Measurements from ENCODE around the gene LZTR1. TPM values are rescaled to one million over a fixed set of nuclear protein-coding genes. Genes with fewer than 3 reads are reported as not detected.
"Not testable (repeated sequence)": the region's sequence is repeated elsewhere in the genome, so short reads cannot be mapped to it uniquely, and the experiment has no call there.

LZTR1 gene
- total RNA-seq, 1 experiment from 2014 or later = 39.9 TPM

DNA sequence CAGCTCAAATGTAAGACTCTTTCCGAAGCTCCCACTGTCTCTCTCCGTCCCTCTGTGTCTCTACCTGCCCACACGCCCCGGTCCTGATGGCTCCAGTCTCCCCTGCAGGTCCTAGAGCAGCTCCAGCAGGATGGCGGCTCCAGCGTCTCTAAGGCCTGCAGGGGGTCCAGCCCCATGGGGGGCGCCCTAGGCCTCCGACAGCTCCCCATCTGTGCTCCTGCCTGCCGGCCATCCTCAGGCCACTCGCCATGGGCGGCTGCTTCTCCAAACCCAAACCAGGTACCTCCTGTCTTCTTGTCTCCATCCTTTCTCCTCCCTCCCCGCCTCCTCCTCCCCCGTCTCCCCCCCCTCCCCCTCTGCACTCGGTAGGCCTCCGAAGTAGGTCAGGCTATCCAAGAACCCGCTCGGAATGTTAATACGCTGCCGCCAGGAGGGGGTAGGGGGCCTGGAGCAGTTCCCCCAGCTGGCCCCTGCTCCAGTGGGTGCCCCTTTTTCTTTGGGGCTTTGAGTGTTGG, 14.3 kb upstream of the LZTR1 start:
- DNase-seq = no peak
- Histone ChIP-seq H3K9me3 (replicated peaks) (no peaks in the 10 kb centered on the region), H3K27me3 (peaks cover 22% of the 10 kb centered on the region; the same call in 1 of the 2 replicates), H3K4me3 (no peak overlapping the region), H3K4me1 (no peaks in the 10 kb centered on the region), H3K36me3 (no peaks in the 10 kb centered on the region), H3K27ac (no peak overlapping the region)

- H3K4me1 ChIP-seq = no peaks in the 10 kb centered on the region
- no peak overlapping the region for H3K4me3 ChIP-seq
- no peaks in the 10 kb centered on the region for H3K9me3 ChIP-seq (replicated peaks)
- DNase-seq = no peak
- peaks cover 22% of the 10 kb centered on the region; the same call in 1 of the 2 replicates for H3K27me3 ChIP-seq
- H3K36me3 ChIP-seq = no peaks in the 10 kb centered on the region
- H3K27ac ChIP-seq = no peak overlapping the region
Measured at GRCh38 chr22:20968281-20968977, 13.7 kb upstream of the LZTR1 start.

DNA sequence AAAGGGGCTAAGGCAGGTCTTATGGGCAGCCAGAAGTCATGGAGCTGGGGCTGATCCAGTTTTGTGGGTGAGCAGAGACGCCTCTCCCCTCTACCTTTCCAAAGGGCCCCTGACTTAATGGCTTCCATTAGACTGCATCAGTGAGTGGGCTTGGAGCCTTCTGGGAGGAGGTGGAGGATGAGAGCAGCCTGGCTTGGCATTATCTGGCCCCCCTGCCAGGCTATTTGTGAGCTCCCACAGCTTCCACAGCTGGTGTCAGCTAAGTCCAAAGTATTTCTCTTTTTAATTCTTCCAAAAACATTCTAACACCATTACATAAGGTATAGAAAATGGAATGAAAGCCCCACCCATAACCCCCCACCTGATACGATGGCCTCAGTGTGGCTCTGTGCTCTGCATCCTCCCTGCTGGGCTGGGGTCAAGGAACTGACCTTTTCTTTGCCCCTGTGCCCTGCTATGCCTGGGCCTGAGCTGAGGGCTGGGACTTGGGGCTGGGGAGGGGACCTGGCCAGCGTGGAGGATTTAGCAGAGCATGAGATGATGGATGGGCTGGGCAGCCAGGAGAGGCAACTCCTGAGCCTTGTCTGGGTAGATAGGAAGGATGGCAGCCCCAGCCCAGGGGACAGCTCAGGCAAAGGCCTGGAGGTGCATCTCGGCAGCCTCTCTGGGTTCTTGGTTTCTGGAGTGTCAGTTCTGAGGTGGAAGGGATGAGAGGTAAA, 11.0 kb upstream of the LZTR1 start:
- H3K4me3 ChIP-seq = no peak overlapping the region

GRCh38 chr22:20972014-20972694, 9.9 kb upstream of the LZTR1 start:
- H3K4me3 ChIP-seq; H3K27ac ChIP-seq; H3K27me3 ChIP-seq; DNase-seq; H3K9me3 ChIP-seq (replicated peaks); H3K4me1 ChIP-seq; H3K36me3 ChIP-seq: not testable (repeated sequence)

More for the DNA sequence above, 11.0 kb upstream of the LZTR1 start:
- H3K36me3 ChIP-seq = no peaks in the 10 kb centered on the region
- H3K27ac ChIP-seq = no peak overlapping the region
- no peaks in the 10 kb centered on the region for H3K9me3 ChIP-seq (replicated peaks)
- DNase-seq = no peak
- no peaks in the 10 kb centered on the region for H3K4me1 ChIP-seq
- peaks cover 11% of the 10 kb centered on the region; the same call in 1 of the 2 replicates for H3K27me3 ChIP-seq

DNA sequence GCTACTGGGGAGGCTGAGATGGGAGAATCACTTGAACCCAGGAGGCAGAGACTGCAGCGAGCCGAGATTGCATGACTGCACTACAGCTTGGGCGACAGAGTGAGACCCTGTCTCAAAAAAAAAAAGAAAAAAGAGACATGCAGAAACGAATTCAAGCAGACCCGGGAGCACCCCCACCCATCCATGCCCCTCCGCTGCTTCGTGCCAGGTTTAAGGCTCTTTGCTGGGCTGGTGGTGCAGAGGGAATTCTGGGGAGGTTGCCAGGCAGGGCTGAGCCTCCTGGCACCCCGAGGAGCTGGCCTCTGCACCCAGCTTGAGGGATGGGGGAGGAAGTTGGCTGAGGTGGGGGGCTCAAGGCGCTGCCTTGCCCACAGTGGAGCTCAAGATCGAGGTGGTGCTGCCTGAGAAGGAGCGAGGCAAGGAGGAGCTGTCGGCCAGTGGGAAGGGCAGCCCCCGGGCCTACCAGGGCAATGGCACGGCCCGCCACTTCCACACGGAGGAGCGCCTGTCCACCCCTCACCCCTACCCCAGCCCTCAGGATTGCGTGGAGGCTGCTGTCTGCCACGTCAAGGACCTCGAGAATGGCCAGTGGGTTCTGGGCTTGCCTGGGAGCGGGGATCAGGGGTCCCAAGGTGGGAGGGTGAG, 9.0 kb upstream of the LZTR1 start:
- Histone ChIP-seq H3K4me3 (no peak overlapping the region), H3K27me3 (0 out of 2 replicates have a peak, but pooled peaks cover 2% of the 10 kb centered on the region), H3K4me1 (no peaks in the 10 kb centered on the region), H3K36me3 (no peaks in the 10 kb centered on the region), H3K9me3 (replicated peaks) (no peaks in the 10 kb centered on the region), H3K27ac (no peak overlapping the region)
- DNase-seq = no peak

DNA sequence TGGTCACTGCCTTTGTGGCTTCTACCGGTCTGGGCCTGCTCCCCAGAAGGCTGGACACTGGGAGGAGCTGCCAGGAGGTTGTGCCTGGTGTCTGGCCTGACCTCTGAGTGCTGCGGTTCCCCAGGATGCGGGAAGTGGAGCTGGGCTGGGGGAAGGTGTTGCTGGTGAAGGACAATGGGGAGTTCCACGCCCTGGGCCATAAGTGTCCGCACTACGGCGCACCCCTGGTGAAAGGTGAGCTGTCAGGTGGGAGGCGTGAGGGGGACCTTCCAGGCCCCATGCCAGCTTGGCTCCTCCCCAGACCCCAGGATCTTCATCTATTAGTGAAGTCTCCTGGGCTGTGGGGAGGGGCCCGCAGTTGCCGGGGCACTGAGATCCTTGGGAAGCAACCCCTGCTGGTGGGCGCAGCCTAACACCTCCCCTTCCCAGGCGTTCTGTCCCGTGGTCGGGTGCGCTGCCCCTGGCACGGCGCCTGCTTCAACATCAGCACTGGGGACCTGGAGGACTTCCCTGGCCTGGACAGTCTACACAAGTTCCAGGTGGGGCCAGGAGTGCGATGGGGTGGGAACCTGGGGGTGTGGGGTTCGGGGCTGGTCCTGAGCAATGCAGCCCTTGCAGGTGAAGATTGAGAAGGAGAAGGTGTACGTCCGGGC, 8.3 kb upstream of the LZTR1 start:
- DNase-seq = no peak
- 0 out of 2 replicates have a peak, but pooled peaks cover 3% of the 10 kb centered on the region for H3K9me3 ChIP-seq (replicated peaks)
- H3K36me3 ChIP-seq = no peaks in the 10 kb centered on the region
- no peak overlapping the region for H3K4me3 ChIP-seq
- H3K27me3 ChIP-seq = no peaks in the 10 kb centered on the region
- H3K27ac ChIP-seq = no peak overlapping the region
- no peaks in the 10 kb centered on the region for H3K4me1 ChIP-seq

- H3K27me3 ChIP-seq = no peaks in the 10 kb centered on the region
- H3K27ac ChIP-seq = no peak overlapping the region
- DNase-seq = no peak
- H3K36me3 ChIP-seq = no peaks in the 10 kb centered on the region
- H3K9me3 ChIP-seq (replicated peaks) = 0 out of 2 replicates have a peak, but pooled peaks cover 3% of the 10 kb centered on the region
- no peaks in the 10 kb centered on the region for H3K4me1 ChIP-seq
- H3K4me3 ChIP-seq = no peak overlapping the region
Measured at GRCh38 chr22:20974336-20974955, 7.7 kb upstream of the LZTR1 start.

DNA sequence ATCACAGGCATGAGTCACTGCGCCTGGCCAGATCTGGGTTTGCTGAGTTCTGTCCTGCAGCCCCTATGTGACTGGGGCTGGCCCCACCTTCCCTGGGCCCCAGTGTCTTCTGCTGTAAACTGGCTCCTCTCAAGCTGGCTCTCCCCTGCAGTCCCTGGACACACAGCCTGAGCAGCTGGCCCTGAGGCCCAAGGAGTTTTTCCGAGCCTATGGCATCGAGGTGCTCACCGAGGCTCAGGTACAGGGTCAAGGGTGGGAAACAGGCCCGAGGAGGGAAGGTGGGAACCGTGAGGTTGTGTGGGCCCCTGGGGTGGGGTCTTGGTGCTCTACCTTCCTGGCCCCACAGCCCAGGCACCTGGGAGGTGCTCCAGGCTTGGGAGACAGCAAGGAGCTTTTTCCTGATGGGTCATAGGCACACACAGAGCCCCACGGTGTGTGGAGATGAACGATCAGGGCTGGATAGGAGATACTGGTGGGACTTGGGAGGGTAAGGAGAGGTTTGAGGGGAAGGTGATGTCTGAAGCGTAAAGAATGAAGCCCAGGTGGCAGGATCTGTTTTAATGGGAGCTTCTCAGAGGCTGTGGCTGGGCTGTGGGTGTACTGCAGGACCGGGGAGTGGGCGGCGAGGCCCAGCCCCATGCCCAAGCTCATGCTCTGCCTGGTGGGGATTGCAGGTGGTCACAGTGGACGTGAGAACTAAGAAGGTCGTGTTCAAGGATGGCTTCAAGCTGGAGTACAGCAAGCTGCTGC, 6.4 kb upstream of the LZTR1 start:
- no peaks in the 10 kb centered on the region for H3K4me1 ChIP-seq
- no peaks in the 10 kb centered on the region for H3K36me3 ChIP-seq
- DNase-seq = no peak
- 0 out of 2 replicates have a peak, but pooled peaks cover 3% of the 10 kb centered on the region for H3K9me3 ChIP-seq (replicated peaks)
- H3K27ac ChIP-seq = no peak overlapping the region
- H3K27me3 ChIP-seq = no peaks in the 10 kb centered on the region
- no peak overlapping the region for H3K4me3 ChIP-seq

- Histone ChIP-seq H3K27me3 (no peaks in the 10 kb centered on the region), H3K9me3 (replicated peaks) (0 out of 2 replicates have a peak, but pooled peaks cover 3% of the 10 kb centered on the region), H3K36me3 (no peaks in the 10 kb centered on the region), H3K4me1 (peaks cover 3% of the 10 kb centered on the region; the same call in 1 of the 2 replicates), H3K27ac (no peak overlapping the region), H3K4me3 (no peak overlapping the region)
- no peak for DNase-seq
Measured at GRCh38 chr22:20976291-20976877, 5.7 kb upstream of the LZTR1 start.

- H3K27me3 ChIP-seq = no peaks in the 10 kb centered on the region
- H3K27ac ChIP-seq = no peak overlapping the region
- H3K9me3 ChIP-seq (replicated peaks) = 0 out of 2 replicates have a peak, but pooled peaks cover 3% of the 10 kb centered on the region
- H3K36me3 ChIP-seq = no peaks in the 10 kb centered on the region
- DNase-seq = no peak
- H3K4me3 ChIP-seq = no peak overlapping the region
- peaks cover 3% of the 10 kb centered on the region; the same call in 1 of the 2 replicates for H3K4me1 ChIP-seq
Measured at GRCh38 chr22:20977019-20977418, 5.1 kb upstream of the LZTR1 start.

DNA sequence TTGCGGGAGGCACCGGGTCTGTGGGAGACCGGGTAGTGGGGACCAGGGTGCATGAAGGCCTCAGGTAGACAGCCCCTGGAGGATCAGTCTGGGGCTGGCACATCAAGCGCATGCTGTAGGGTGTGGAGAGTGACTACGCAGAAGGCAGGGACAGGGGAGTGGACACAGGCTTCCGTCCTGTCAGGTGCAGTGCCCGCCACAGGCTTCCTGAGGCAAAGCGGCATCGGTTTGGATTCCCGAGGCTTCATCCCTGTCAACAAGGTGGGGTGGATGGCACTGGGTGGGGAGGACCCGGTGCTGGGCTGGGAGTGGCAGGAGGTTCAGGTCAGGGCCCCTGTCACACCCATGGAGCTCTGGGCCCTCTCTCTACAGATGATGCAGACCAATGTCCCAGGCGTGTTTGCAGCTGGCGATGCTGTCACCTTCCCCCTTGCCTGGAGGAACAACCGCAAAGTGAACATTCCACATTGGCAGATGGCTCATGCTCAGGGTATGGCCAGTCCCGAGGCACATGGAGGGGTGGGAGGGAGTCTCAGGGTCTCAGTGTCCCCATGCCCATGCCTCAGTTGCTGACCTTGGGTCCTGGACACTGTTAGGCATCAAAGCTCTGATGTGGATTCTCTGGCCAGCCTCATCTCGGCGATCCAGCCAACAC, 4.5 kb upstream of the LZTR1 start:
- Histone ChIP-seq H3K27me3 (no peaks in the 10 kb centered on the region), H3K4me3 (no peak overlapping the region), H3K36me3 (no peaks in the 10 kb centered on the region), H3K4me1 (peaks cover 3% of the 10 kb centered on the region; the same call in 1 of the 2 replicates), H3K9me3 (replicated peaks) (0 out of 2 replicates have a peak, but pooled peaks cover 3% of the 10 kb centered on the region), H3K27ac (no peak overlapping the region)
- DNase-seq = no peak

- H3K9me3 ChIP-seq (replicated peaks) = 0 out of 2 replicates have a peak, but pooled peaks cover 3% of the 10 kb centered on the region
- no peak overlapping the region for H3K4me3 ChIP-seq
- H3K27ac ChIP-seq = no peak overlapping the region
- no peaks in the 10 kb centered on the region for H3K36me3 ChIP-seq
- peaks cover 3% of the 10 kb centered on the region; the same call in 1 of the 2 replicates for H3K4me1 ChIP-seq
- DNase-seq = no peak
- H3K27me3 ChIP-seq = no peaks in the 10 kb centered on the region
Measured at GRCh38 chr22:20978419-20978818, 3.7 kb upstream of the LZTR1 start.
